Activated T-helper 1 cell treated with Interleukin-2 at 50 U/mL for 16 hours (primary cell): ENCODE data around the gene CEACAM16.
"Not testable (repeated sequence)": the region's sequence is repeated elsewhere in the genome, so short reads cannot be mapped to it uniquely, and the experiment has no call there.

Source experiments
- DNase-seq: peaks from one replicate; pipeline ENCODE4 v3.0.0-alpha.2; 2020; ENCODE audit warnings: low read depth

The CEACAM16 gene, protein sequence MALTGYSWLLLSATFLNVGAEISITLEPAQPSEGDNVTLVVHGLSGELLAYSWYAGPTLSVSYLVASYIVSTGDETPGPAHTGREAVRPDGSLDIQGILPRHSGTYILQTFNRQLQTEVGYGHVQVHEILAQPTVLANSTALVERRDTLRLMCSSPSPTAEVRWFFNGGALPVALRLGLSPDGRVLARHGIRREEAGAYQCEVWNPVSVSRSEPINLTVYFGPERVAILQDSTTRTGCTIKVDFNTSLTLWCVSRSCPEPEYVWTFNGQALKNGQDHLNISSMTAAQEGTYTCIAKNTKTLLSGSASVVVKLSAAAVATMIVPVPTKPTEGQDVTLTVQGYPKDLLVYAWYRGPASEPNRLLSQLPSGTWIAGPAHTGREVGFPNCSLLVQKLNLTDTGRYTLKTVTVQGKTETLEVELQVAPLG

DNA sequence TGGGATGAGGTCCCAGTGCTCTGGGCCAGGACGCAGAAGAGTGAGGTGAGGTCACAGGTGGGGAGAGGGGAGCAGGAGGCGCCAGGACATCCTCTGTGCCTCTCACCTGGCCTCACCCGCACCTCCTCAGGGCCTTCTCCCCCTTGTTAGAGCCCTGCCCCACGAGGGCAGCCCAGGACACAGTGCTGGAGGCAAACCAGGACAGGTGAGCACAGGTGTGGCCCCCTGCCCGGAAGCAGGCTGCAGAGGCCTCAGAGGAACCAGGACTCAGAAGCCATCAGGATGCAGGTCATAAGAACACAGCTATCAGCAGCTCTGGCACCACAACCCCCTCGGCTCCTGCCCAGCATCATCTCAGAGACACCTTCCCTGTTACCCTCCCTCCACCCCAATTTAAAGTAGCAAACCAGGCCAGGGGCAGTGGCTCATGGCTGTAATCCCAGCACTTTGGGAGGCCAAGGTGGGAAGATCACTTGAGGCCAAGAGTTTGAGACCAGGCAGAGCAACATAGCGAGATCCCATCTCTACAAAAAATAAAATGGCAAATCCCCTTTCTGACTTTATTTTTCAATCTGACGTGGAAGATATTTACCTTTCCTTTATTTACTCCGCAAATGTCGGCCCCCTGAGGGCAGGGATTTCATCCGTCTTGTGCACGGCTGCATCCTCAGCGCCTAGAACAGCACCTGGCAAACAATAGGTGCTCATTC is at the start of gene CEACAM16:
TSS of gene CEACAM16 (plus strand) at position 660 of the 710 bp plus-strand sequence. CDS start 2,306 bp downstream, outside the sequence.
- no peak for DNase-seq

DNA sequence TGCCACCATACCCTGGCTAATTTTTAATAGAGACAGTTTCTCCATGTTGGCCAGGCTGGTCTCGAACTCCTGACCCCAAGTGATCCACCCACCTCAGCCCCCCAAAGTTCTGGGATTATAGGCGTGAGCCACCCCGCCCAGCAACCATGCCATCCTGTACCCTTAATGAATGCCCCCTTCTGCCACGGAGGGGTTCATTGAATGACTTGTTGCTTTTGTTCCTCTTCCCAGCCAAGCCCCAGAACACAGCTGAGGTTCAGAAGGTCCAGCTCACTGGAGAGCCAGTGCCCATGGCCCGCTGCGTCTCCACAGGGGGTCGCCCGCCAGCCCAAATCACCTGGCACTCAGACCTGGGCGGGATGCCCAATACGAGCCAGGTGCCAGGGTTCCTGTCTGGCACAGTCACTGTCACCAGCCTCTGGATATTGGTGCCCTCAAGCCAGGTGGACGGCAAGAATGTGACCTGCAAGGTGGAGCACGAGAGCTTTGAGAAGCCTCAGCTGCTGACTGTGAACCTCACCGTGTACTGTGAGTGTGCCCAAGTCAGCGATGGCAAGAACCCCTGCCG is 49.3 kb upstream of the CEACAM16 start:
- DNase-seq: no peak

DNA sequence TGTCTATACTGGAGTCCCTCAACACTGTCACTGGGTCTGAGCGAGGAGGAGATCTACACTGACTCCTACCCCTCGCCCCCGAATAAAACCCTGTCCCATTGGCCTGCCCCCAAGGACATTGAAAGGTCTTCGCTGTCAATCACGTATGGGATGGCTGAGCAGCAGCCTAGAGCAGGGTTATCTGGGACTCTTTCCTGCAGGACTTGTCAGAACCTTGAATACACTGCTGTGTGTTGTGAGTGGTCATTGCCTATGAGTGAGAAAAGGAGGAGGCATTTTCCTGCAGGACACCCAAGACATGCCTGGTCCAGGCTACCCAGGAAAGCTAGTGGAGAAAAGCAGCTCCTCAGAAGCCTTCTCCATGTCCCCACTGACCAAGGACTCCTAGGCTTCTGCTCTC is 45.6 kb upstream of the CEACAM16 start:
- DNase-seq: no peak

DNA sequence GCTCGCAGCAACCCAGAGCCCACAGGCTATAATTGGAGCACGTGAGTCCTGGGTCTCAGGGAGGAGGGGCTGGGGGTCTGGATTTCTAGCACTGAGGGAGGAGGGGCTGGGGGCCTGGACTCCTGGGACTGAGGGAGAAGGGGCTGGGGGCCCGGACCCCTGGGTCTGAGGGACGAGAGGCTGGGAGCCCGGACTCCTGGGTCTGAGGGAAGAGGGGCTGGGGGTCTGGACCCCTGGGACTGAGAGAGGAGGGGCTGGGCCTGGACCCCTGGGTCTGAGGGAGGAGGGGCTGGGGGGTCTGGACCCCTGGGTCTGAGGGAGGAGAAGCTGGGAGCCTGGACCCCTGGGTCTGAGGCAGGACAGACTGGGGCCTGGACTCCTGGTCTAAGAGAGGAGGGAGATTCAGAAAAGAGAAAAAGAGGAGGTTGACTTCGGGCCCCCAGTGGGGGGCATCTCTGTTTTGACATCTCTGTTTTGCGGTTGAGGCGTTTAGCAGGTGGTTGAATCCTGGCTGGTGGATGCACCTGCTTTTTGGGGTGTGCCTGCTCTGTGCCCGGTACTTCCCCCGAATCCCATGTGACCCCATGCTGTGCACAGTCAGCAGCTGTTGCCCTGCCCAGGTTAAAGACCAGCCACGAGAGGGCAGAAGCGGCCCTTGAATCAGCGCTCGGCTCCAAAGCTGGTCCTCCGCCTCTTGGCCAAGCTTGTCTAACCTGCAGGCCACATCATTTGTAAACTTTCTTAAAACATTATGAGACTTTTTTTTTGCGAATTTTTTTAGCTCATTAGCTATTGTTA is 44.8 kb upstream of the CEACAM16 start:
- peak; percentile 30 for DNase-seq

DNA sequence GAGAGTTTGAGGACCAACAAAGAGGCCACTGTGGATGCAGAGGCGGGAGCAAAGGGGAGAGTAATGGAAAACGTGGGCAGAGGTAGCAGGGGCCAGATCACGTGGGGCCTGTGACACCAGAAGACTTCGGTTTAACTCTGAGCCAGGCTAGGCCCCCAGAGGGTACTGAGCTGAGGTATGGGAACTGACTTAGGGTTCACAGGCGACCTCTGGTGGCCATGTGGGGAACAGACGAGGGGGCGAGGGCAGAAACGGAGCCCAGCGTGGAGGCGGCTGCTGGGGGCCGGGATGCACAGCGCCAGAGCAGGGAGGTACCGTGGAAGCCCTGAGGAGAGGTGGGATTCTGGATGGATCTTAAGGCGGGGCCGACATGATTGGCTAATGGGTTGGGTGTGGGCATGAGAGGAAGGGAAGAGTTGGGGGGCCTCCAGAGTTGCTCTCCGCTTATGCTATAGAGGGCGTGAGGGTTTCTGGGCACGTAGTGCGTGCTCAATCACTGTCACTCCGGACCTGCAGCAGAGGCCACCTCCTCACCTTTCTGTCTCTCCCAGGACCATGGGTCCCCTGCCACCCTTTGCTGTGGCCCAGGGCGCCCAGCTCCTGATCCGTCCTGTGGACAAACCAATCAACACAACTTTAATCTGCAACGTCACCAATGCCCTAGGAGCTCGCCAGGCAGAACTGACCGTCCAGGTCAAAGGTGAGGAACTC is 41.6 kb upstream of the CEACAM16 start:
- peak; percentile 23 for DNase-seq

DNA sequence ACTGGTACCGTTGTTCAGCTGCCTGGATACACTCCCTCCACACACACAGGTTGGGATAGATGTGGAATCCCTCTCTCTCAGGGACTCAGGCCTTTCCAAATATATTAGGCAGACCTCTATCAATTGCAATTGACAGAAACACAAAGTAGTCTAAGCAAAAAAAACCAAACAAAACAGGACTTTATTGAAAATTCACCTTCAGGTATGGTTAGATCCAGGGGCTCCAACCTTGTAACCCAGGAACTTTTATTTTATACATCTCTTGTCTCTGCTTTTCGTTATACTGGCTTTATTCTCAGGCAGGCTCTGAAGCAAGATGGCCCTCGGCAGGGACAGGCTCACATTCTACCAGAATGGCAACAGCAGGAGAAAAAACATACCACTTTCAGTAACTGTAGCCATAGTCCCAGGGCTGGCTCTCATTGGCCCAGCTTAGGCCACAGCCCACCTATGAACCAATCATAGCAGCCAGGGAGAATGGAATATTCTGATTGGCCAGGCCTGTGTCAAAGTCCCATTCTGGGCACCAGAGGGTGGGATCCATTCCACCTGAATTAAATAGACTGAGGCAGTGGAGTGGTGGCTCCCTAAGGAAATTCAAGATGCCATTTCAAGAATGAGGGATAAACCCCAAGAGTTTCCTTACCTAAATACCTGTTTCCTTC is 40.8 kb upstream of the CEACAM16 start:
- no peak for DNase-seq

DNA sequence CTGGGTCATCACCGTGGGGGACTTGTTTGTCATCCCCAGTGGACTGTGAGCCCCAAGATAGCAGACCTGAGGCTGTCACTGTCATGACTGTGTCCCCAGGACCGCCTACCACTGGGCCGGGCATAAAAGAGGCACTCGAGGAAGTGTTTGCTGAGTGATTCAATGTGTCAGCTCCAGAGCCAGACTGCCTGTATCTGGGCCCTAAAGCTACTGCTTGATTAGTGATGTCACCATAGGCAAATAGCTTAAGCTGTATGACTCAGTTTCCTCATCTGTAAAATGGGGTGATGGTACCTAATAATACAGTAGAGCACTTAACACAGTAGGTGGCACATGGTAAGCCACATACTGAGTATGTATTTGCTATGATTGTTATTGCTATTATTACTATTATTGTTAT is 38.9 kb upstream of the CEACAM16 start:
- no peak for DNase-seq

DNA sequence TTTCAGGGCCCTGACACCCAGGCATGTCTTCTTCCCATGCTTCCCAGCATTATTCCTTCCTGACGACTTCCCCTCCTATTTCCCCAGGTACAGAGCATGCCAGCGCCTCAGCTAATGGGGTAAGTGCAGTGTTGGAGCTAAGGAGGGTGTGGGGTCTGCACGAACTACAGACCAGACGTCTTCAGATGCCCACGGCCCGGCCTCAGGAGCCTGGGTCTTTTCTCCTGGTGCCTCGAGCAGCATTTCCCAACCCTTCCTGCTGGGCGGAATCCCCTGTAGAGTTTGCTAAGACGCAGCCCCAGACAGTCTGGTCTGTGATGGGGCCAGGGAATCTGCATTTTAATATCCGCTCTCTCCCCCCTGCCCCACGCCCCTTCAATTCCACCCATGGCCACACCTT is 37.7 kb upstream of the CEACAM16 start:
- no peak for DNase-seq

DNA sequence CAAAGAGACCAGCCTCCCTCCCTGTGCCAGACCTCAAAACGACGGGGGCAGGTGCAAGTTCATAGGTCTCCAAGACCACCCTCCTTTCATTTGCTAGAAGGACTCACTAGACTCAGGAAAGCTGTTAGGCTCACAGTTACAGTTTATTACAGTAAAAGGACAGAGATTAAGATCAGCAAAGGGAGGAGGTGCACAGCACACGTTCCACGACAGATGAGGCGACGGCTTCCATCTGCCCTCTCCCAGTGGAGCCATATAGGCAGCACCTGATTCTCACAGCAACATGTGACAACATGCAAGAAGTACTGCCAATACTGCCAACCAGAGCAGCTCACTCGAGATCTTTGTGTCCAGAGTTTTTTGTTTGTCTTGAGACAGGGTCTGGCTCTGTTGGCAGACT is 37.0 kb upstream of the CEACAM16 start:
- no peak for DNase-seq

DNA sequence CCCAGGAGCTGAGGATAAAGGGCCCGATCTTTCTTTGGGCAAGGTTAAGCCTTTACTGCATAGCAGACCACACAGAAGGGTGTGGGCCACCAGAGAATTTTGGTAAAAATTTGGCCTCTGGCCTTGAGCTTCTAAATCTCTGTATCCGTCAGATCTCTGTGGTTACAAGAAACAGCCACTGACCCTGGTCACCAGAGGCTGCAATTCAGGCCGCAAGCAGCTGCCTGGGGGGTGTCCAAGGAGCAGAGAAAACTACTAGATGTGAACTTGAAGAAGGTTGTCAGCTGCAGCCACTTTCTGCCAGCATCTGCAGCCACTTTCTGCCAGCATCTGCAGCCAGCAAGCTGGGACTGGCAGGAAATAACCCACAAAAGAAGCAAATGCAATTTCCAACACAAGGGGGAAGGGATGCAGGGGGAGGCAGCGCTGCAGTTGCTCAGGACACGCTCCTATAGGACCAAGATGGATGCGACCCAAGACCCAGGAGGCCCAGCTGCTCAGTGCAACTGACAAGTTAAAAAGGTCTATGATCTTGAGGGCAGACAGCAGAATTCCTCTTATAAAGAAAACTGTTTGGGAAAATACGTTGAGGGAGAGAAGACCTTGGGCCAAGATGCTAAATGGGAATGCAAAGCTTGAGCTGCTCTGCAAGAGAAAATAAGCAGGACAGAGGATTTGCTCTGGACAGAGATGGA is 36.1 kb upstream of the CEACAM16 start:
- no peak for DNase-seq

DNA sequence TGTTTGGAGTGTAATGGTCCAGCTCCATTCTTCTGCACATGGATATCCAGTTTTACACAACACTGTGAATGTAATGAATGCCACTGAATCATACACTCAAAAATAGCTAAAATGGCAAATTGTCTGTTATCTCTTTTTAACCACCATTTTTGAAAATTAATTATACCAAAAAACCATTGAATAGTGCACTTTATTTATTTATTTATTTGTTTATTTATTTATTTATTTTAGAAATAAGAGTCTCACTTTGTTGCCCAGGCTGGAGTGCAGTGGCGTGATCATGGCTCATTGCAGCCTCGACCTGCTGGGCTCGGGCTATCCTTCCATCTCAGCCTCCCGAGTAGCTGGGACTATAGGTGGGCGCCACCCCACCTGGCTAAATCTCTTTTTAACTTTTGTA is 35.0 kb upstream of the CEACAM16 start:
- no peak for DNase-seq

DNA sequence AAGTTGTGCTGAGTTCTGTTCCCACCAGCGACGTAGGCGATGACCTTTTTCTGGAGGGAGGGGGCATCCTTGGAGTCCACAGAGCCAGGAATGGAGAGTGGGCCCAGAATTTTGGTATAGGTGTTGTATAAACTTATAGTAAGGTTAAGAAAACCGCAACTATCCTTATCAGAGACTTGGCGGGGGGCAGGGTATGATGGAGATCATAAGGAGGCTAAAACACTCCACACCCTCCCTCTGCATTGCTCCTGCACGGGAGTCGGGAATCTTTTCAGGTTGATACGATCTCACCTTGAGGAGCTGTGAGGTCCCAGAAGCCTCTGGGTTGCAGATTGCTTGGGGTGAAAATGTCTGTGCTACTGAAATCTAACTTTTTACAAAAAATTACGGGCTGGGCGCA is 34.0 kb upstream of the CEACAM16 start:
- no peak for DNase-seq

DNA sequence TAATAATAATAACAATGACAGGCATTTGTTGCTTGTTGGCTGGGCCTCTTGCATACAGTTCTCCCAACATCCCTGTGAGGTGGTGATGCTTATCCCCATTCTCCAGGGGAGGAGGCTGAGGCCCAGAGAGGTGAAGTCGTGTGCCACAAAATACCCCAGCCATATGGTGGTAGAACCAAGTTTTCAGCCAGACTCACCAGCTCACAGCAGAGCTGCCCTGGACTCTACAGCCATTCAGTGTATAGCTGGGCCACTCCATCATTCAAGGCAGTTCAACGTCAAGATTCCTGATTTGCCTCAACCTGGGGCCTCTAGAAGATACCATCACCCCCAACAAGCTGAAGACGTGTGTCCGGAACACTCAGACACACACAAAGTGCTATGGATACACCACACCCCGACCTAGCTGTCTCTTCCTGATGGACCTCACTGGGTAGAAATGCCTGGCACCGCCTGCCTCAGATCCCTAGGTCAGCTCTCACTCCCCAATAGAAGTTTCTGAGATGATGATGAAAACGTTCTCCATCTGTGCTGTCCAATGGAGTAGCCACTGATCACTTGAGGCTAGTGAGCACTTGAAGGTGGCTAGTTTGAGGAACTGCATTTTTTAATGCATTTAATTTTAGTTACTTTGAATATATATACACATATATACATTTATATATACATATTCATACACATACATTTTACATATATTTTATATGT is 31.9 kb upstream of the CEACAM16 start:
- no peak for DNase-seq

DNA sequence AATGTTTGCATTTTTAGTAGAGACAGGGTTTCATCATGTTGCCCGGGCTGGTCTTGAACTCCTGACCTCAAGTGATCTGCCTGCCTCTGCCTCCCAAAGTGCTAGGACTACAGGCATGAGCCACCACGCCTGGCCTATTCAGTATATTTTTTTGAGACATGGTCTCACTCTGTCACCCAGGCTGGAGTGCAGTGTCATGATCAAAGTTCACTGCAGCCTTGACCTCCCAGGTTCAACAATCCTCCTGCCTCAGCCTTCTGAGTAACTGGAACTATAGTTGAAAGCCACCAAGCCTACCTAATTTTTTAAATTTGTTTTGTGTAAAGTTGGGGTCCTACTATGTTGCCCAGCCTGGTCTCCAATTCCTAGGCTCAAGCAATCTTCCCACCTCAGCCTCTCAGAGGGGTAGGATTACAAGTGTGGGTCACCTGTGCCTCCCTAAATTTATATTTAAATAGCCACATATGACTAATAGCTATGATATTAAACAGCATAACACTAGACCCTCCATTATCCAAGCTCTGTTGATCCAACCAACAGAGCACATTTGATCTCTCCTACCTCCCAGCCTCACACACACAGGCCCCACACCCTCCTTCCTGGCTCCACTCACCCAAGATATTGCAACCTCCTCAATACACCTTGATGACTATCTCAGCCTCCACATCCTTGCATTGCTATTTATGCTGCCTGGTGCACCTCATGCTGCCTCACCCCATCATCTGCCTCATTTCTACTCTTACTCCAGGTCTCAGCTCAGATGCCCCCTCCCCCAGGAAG is 29.8 kb upstream of the CEACAM16 start:
- DNase-seq: no peak

DNA sequence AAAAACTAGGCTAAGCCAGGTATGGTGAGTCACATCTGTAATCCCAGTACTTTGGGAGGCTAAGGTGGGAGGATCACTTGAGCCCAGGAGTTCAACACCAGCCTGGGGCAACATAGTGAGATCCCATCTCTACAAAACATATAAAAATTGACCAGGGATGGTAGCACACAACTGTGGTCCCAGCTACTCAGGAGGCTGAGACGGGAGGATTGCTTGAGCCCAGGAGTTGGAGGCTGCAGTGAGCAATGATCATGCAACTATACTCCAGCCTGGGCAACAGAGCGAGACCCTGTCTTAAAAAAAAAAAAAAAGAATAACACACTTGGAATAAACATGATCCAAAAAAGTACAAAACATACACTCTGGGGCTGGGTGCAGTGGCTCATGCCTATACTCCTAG is 28.9 kb upstream of the CEACAM16 start:
- not testable (repeated sequence) for DNase-seq

DNA sequence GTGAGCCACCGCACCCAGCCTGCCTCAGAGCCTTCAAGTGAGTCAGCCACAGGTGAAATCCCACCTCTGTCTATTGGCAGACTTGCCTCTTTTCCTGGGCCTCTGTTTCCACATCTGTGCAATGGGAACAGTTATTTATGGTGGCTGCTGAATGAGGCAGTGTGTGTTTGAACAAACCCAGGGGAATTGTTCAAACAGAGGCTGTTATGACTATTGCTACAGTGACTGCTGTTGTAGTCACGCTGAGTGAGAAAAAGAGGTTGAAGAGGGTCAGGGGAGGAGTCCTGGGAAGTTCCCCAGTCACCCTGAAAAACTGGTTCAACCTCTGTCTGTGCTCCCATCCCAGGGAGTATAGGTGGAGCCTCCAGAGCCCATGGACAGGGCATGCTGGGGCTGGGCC is 27.6 kb upstream of the CEACAM16 start, which contains the start of gene CEACAM19:
TSS of gene CEACAM19 (plus strand) at position 83 of the 400 bp plus-strand sequence. CDS start 450 bp downstream, outside the sequence.
- DNase-seq: no peak

DNA sequence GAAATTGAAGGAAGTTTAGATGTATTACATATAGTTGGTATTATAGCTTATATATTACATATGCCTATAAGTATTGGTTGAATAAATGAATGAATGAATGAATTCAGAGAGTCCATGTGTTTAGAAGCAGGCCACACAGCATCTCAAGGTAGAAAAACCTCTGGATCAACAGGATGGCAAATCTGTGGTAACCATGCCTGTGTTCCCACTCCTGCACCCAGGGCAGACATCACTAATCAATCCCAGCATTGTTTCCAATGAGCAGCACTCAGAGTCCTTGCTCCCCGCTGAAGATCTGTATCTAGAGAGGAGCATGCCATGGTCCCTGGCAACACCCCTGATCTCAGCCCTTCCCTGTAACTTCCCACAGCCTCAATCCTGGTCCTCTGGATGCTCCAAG is 26.7 kb upstream of the CEACAM16 start:
- DNase-seq: no peak

DNA sequence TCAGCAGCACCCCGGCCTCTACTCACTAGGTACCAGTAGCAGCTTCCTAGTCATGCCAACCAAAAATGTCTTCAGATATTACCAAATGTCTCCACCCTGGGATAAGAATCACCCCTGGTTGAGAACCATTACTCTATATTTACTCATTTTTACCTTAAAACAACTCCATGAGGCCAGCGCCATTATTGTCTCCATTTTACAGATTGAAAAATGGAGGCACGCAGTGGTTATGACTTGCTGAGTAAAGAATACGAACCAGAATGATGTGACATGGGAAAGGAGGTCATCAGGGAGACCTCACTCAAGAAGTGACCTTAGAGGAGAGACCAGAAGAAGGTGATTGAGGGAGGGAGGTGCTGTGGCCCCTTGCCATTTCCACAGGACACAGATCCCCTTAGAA is 25.4 kb upstream of the CEACAM16 start:
- DNase-seq: no peak

DNA sequence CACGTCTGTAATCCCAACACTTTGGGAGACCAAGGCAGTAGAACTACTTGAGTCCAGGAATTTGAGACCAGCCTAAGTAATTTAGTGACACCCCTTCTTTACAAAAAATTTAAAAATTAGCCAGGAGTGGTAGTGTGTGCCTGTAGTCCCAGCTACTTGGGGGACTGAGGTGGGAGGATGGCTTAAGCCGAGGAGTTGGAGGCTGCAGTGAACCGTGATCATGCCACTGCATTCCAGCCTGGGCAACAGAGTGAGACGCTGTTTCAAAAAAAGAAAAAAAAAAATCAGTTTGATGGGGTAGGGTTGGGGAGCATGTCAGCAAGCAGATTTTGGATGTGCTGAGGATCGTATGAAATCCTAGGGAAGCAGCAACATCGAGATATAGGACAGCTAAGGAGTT is 23.4 kb upstream of the CEACAM16 start:
- DNase-seq: no peak
